AG10803 (cell line): Measurements from ENCODE around the gene TEX38.

Experiments used
- DNase-seq: peaks from one replicate; pipeline ENCODE4 v3.0.0; 2010; ENCODE audit warnings: low read depth
- H3K4me3 ChIP-seq: 2 replicates; pipeline ENCODE4 v1.5.1; 2011; ENCODE audit warnings: mild to moderate bottlenecking, low read length, control low read depth
- TF ChIP-seq, protein P1 (sequence below): conservative IDR thresholded peaks from 2 replicates; pipeline ENCODE4 v1.5.1; 2011; ENCODE audit warnings: mild to moderate bottlenecking, low read length, control low read depth, inconsistent platforms

The TEX38 gene

DNA sequence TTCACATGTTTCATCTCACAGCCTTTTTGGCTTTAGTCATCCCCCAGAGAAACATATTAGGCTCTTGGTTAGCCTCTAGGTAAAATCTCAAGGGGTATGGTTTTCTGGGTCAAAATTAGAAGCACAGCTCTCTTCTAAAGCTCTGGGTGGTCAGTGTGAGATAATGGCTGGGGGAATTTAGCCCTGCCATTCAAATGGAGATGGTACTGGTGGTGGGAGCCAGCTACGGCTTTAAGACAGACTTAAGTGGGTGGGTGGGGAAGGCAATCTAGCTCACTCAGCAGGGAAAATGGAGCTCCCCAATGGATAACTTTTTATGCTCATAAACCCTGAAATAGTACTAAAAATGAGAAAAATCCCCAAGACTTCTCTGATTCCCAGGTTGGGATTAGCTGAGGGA, 5.7 kb downstream of the TEX38 start:
- DNase-seq, result no peak
- TF ChIP-seq, protein P1, sequence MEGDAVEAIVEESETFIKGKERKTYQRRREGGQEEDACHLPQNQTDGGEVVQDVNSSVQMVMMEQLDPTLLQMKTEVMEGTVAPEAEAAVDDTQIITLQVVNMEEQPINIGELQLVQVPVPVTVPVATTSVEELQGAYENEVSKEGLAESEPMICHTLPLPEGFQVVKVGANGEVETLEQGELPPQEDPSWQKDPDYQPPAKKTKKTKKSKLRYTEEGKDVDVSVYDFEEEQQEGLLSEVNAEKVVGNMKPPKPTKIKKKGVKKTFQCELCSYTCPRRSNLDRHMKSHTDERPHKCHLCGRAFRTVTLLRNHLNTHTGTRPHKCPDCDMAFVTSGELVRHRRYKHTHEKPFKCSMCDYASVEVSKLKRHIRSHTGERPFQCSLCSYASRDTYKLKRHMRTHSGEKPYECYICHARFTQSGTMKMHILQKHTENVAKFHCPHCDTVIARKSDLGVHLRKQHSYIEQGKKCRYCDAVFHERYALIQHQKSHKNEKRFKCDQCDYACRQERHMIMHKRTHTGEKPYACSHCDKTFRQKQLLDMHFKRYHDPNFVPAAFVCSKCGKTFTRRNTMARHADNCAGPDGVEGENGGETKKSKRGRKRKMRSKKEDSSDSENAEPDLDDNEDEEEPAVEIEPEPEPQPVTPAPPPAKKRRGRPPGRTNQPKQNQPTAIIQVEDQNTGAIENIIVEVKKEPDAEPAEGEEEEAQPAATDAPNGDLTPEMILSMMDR, result no peak
- no peak overlapping the region for H3K4me3 ChIP-seq

DNA sequence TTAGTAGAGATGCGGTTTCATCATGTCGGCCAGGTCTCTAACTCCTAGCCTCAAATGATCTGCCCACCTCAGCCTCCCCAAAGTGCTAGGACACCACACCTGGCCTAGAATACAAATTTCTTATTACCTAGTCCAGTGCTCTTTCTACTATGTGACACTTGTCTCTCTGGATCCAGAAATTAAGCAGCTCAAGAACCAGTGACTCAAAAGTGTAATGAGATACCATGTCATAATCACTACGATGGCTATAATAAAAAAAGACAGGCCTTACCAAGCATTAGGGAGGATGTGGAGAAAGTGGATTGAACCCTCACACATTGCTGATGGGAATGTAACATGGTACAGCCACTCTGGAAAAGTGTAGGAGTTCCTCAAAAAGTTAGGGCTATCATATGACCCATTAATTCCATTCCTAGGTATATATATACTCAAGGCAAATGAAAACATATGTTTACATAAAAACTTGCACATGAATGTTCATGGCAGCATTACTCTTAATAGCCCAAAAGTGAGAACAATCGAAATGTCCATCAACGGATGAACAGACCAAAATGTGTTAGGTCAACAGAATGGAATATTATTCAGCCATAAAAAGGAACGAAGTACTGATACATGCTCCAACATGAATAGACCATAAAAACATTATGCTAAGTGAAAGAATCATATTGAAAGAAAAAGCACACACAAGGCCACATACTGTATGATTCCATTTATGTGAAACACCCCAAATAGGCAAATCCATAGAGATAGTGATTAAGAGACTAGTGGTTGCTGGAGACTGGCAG, 8.3 kb downstream of the TEX38 start:
- no peak overlapping the region for H3K4me3 ChIP-seq
- no peak for DNase-seq
- TF ChIP-seq, protein P1, result no peak

- H3K4me3 ChIP-seq, result no peak overlapping the region
- no peak for DNase-seq
- TF ChIP-seq, protein P1, result no peak
Observed at GRCh38 chr1:46681333-46682034, 9.8 kb downstream of the TEX38 start.

DNA sequence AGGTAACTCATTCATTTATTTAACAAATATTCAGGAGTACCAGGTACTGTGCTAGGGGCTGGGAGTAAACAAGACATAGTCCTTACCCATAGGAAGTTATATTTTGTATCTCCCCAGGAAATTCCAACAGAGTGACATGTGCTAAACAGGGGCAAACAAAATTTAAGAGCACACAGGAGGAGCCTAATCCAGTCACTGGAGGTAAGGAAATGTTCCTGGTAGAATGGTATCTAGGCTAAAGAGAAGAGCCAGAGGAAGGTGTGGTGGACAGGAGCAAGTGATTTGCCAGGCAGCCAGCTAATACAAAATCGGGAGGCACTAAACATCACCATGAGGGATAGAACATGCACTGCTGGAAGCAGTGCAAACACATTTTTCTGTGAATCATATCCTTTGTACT, 10.4 kb downstream of the TEX38 start:
- H3K4me3 ChIP-seq, result no peak overlapping the region
- DNase-seq, result no peak
- TF ChIP-seq, protein P1, result no peak

GRCh38 chr1:46684670-46685069, 13.0 kb downstream of the TEX38 start:
- TF ChIP-seq, protein P1, result no peak
- no peak overlapping the region for H3K4me3 ChIP-seq
- DNase-seq, result no peak

DNA sequence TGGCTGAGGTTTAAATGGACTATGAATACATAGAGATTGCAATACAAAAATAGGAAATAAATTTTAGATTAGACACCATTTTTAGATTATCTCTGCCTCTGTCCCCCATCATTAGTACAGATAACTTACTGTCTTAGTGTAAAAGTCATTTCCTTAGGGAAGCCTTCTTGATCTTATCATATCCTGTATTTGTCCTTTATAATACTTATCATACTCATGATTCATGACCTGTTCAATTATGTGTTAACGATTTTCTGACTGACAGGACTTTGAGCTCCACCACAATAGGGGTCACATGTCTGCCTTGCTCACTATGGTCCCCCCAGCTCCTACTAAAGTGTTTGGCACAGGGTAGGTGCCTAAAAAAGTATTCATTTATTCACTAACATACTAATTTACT, 14.6 kb downstream of the TEX38 start:
- TF ChIP-seq, protein P1, result no peak
- DNase-seq, result no peak
- no peak overlapping the region for H3K4me3 ChIP-seq
